ENCODE results near the gene SLC8A1.

The SLC8A1 gene

DNA sequence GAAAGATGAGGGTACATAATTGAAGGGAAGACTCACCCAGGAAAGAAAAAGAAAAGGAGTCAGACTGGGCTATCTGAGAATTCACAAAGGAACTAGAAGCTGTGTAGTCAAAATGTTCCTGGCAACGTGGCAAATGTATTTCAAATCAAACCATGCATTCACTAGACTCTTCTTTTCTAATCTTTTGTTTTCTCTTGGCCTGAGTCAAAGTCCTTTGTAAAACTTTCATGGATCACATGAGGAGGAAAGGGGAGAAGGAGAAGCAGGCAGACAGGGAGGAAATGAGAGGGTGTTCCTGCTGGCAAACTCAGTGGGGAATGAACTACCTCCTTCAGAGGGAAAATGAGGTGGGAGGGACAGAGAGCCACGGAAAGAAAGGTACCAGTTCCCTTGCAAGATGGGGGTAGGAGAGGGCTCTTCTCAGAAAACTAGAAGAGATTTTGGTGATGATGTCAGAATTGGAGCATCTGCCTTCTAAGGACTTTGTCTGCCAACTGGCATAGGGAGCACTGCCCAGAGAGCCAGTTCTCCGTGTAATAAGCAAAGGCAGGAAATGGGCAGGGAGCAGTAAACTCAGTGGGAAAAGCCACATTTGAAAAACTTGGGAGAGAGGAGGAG is 51.4 kb downstream of the SLC8A1 start:
- no peaks in the 10 kb centered on the region for H3K36me3 ChIP-seq (ENCODE audit: insufficient read depth, low read length)
- H3K27ac ChIP-seq (ENCODE audit: low read depth, low read length), result no peak overlapping the region
- H3K9ac ChIP-seq (ENCODE audit: low read length), result no peak overlapping the region
- H3K9me3 ChIP-seq (ENCODE audit: low read length), result no peaks in the 10 kb centered on the region
- H3K4me1 ChIP-seq (ENCODE audit: insufficient read depth, low read length), result peaks cover 41% of the 10 kb centered on the region
- H3K27me3 ChIP-seq (ENCODE audit: control insufficient read depth in 1 of 2, insufficient read depth in 2 of 2, low read length in 2 of 2), result no peaks in the 10 kb centered on the region
- H3K4me3 ChIP-seq (ENCODE audit: low read depth in 1 of 2, low read length in 2 of 2), result no peak overlapping the region

DNA sequence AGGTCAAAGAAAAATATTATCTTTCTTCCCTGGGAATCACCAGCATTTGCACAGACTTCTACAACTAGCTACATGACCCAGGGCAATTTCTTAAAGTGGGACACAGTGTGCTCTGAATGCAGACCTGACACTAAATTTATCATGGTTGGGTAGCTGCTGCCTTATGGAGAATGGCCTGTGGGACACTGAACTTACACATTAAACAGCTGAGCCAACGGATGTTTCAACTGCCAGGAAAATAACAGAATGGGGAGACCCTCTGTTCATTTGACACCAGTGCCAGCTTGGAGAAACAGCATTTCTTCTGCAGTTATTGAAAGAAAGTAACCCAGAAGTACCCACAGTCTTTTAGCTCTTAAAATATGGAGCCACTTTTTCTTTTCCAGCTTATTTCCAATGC is 54.1 kb downstream of the SLC8A1 start:
- no peak overlapping the region for H3K27ac ChIP-seq (ENCODE audit: low read depth, low read length)
- H3K4me1 ChIP-seq (ENCODE audit: insufficient read depth, low read length), result peaks cover 48% of the 10 kb centered on the region
- H3K27me3 ChIP-seq (ENCODE audit: control insufficient read depth in 1 of 2, insufficient read depth in 2 of 2, low read length in 2 of 2), result no peaks in the 10 kb centered on the region
- no peaks in the 10 kb centered on the region for H3K36me3 ChIP-seq (ENCODE audit: insufficient read depth, low read length)
- no peak overlapping the region for H3K4me3 ChIP-seq (ENCODE audit: low read depth in 1 of 2, low read length in 2 of 2)
- no peaks in the 10 kb centered on the region for H3K9me3 ChIP-seq (ENCODE audit: low read length)
- no peak overlapping the region for H3K9ac ChIP-seq (ENCODE audit: low read length)

DNA sequence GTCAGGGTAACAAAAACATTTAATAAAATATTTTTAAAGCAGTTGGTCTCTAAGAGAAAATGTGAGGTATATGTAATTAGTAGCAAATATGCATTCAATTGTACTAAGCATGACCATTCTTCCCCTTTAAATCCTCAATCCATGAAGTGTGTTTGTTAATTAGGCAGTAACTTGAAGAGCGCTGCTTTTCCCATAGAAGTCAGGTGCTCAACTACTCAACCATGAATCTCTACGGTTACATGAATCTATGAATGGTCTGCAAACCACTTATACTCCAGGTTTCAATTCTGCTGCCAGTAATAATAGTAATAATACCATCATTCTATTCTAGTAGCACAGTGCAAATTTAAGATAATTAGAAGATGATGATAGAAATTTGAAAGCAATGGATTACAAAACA is 55.8 kb downstream of the SLC8A1 start:
- peaks cover 38% of the 10 kb centered on the region for H3K4me1 ChIP-seq (ENCODE audit: insufficient read depth, low read length)
- no peak overlapping the region for H3K9ac ChIP-seq (ENCODE audit: low read length)
- no peak overlapping the region for H3K4me3 ChIP-seq (ENCODE audit: low read depth in 1 of 2, low read length in 2 of 2)
- H3K36me3 ChIP-seq (ENCODE audit: insufficient read depth, low read length), result no peaks in the 10 kb centered on the region
- H3K27ac ChIP-seq (ENCODE audit: low read depth, low read length), result no peak overlapping the region
- no peaks in the 10 kb centered on the region for H3K9me3 ChIP-seq (ENCODE audit: low read length)
- H3K27me3 ChIP-seq (ENCODE audit: control insufficient read depth in 1 of 2, insufficient read depth in 2 of 2, low read length in 2 of 2), result no peaks in the 10 kb centered on the region

DNA sequence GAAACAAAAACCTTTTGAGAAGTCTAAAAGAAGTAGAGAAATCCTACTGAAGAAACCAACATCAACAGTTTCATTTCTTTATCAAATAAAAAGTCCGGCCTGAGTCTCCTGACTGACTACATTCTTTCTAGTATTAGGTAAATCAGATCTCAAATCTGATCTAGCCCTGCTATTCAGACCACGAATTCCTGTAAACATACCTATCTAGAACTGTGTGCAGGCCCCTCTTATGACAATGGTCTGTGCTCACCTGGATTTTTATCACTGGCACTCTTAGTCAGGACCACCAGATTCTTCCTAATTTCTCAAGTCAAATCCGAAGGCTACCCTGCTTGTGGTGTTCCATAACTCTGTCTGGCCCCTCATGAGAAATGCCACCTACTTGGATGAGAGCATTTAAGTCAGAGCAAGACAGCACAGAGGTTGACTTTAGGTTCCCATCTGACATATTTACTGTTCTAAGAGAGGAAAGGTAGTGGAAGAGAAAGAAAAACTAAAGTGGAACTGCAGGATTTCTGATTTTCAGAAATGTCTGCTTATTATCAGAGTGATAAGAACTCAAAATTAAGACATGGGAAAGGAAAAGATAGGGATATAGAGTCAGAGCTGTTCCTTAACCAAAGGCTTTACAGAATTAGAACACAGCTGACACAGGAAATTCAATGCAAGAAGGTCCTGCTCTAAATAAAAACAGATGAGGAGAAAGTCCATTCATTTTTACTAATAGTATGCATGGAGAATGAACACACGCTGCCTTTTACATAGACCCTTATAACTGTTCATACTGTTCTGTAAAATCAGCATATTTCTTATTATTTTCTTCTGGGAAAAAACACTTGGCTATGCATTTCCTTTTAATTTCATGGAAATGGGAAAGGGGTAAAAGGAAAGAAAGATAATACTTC is 56.5 kb downstream of the SLC8A1 start:
- Histone ChIP-seq H3K36me3 (ENCODE audit: insufficient read depth, low read length) (no peaks in the 10 kb centered on the region), H3K4me3 (ENCODE audit: low read depth in 1 of 2, low read length in 2 of 2) (no peak overlapping the region), H3K27ac (ENCODE audit: low read depth, low read length) (no peak overlapping the region), H3K9ac (ENCODE audit: low read length) (no peak overlapping the region), H3K27me3 (ENCODE audit: control insufficient read depth in 1 of 2, insufficient read depth in 2 of 2, low read length in 2 of 2) (no peaks in the 10 kb centered on the region), H3K4me1 (ENCODE audit: insufficient read depth, low read length) (peaks cover 31% of the 10 kb centered on the region), H3K9me3 (ENCODE audit: low read length) (no peaks in the 10 kb centered on the region)

DNA sequence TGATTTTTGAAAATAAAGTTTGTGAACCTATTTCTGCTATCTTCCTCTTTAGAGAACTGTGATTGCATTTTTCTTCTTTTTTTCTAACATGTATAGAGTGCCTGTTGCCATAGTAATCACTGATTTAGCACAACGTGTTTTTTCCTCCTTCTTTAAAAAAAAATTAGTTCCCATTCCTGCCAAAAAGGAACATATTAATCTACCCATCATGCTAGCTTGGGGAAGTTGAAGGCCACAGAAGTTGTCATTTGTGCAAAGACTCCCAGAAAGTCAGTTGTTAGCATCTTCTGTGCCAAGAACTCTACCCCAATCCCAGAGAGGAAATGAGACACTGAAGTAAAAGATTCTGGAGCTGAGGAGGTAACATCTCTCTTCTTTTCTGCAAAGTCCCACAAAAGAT is 57.3 kb downstream of the SLC8A1 start:
- H3K27ac ChIP-seq (ENCODE audit: low read depth, low read length), result no peak overlapping the region
- no peak overlapping the region for H3K4me3 ChIP-seq (ENCODE audit: low read depth in 1 of 2, low read length in 2 of 2)
- peaks cover 28% of the 10 kb centered on the region for H3K4me1 ChIP-seq (ENCODE audit: insufficient read depth, low read length)
- no peaks in the 10 kb centered on the region for H3K36me3 ChIP-seq (ENCODE audit: insufficient read depth, low read length)
- H3K9me3 ChIP-seq (ENCODE audit: low read length), result no peaks in the 10 kb centered on the region
- no peaks in the 10 kb centered on the region for H3K27me3 ChIP-seq (ENCODE audit: control insufficient read depth in 1 of 2, insufficient read depth in 2 of 2, low read length in 2 of 2)
- H3K9ac ChIP-seq (ENCODE audit: low read length), result no peak overlapping the region

DNA sequence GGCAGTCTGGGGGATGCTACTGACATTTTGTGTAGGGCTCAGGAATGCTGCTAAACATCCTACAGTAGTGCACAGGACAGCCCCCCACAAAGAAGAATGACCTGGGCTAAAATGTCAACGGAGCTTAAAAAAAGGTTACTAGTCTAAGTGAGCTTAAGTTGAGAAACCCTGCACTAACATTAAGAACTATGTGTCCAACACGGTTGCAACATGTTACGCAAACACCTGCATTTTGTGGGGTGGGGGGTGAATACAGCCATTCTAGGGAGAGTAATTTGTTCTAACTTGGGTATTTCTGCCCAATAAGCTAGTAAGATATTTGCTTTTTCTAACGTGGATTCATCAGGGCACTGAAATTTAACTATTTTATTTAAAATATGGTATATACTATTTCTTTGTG is 57.9 kb downstream of the SLC8A1 start:
- Histone ChIP-seq H3K4me1 (ENCODE audit: insufficient read depth, low read length) (peaks cover 28% of the 10 kb centered on the region), H3K9ac (ENCODE audit: low read length) (no peak overlapping the region), H3K27me3 (ENCODE audit: control insufficient read depth in 1 of 2, insufficient read depth in 2 of 2, low read length in 2 of 2) (no peaks in the 10 kb centered on the region), H3K9me3 (ENCODE audit: low read length) (no peaks in the 10 kb centered on the region), H3K36me3 (ENCODE audit: insufficient read depth, low read length) (no peaks in the 10 kb centered on the region), H3K27ac (ENCODE audit: low read depth, low read length) (no peak overlapping the region), H3K4me3 (ENCODE audit: low read depth in 1 of 2, low read length in 2 of 2) (no peak overlapping the region)

DNA sequence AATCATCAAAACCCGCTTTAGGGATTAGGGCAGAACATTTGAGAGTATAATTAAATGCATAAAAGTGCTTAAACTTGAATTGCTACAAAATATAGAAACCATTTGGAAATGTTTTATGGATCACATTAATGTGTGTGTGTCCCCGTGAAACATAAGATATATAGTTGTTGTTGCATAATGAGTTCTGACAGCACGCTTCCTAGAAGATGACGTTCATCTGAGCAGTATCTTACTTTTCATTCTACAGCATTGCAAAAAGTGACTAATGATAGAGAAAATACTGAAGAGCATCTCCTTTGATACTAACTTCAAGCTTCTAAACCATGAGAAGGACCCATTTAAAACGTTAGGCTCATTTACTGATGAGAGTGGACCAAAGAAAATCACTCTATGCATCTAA is 63.7 kb downstream of the SLC8A1 start:
- Histone ChIP-seq H3K27ac (ENCODE audit: low read depth, low read length) (no peak overlapping the region), H3K36me3 (ENCODE audit: insufficient read depth, low read length) (no peaks in the 10 kb centered on the region), H3K4me1 (ENCODE audit: insufficient read depth, low read length) (peaks cover 7% of the 10 kb centered on the region), H3K27me3 (ENCODE audit: control insufficient read depth in 1 of 2, insufficient read depth in 2 of 2, low read length in 2 of 2) (no peaks in the 10 kb centered on the region), H3K9me3 (ENCODE audit: low read length) (no peaks in the 10 kb centered on the region), H3K9ac (ENCODE audit: low read length) (no peak overlapping the region), H3K4me3 (ENCODE audit: low read depth in 1 of 2, low read length in 2 of 2) (no peak overlapping the region)

DNA sequence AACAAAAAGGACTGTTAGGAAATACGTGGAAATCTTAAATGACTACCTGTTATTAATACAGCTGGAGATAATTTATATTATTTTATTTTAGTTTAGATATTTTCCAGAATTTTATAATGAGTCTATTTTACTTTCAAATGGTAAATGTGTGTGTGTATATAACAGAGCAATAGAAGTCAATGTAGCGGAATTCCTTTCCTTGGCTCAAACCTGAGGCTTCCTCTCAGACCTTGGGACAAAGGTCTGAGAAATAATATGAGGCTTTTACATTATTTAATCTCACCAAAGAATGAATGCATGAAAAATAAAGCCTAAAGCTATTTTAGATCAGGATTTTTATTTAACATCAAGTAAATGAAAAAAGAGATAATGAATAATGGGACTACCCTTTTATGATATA is 65.7 kb downstream of the SLC8A1 start:
- H3K4me1 ChIP-seq (ENCODE audit: insufficient read depth, low read length), result peaks cover 10% of the 10 kb centered on the region
- no peak overlapping the region for H3K27ac ChIP-seq (ENCODE audit: low read depth, low read length)
- no peaks in the 10 kb centered on the region for H3K9me3 ChIP-seq (ENCODE audit: low read length)
- H3K9ac ChIP-seq (ENCODE audit: low read length), result no peak overlapping the region
- H3K27me3 ChIP-seq (ENCODE audit: control insufficient read depth in 1 of 2, insufficient read depth in 2 of 2, low read length in 2 of 2), result no peaks in the 10 kb centered on the region
- no peak overlapping the region for H3K4me3 ChIP-seq (ENCODE audit: low read depth in 1 of 2, low read length in 2 of 2)
- H3K36me3 ChIP-seq (ENCODE audit: insufficient read depth, low read length), result no peaks in the 10 kb centered on the region

DNA sequence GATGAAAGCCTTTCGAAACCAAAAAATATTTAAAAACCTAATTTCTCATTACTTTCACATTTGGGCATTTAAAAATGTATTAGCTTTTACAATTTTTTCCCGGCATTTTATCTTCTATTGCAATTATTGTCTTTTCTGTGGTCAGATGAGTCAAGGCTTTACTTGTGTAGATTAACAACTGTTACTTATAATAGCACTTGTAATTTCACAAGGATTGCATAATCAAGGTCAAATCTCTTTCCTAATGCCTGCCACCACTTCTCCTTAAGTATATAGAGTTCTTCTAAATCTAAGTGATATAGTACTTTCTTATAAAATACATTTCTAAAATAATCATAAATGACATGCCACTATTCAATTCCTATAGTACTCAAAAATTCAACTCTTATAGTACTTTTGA is 67.2 kb downstream of the SLC8A1 start:
- Histone ChIP-seq H3K27me3 (ENCODE audit: control insufficient read depth in 1 of 2, insufficient read depth in 2 of 2, low read length in 2 of 2) (no peaks in the 10 kb centered on the region), H3K9me3 (ENCODE audit: low read length) (no peaks in the 10 kb centered on the region), H3K36me3 (ENCODE audit: insufficient read depth, low read length) (no peaks in the 10 kb centered on the region), H3K27ac (ENCODE audit: low read depth, low read length) (no peak overlapping the region), H3K4me3 (ENCODE audit: low read depth in 1 of 2, low read length in 2 of 2) (no peak overlapping the region), H3K4me1 (ENCODE audit: insufficient read depth, low read length) (peaks cover 23% of the 10 kb centered on the region), H3K9ac (ENCODE audit: low read length) (no peak overlapping the region)

DNA sequence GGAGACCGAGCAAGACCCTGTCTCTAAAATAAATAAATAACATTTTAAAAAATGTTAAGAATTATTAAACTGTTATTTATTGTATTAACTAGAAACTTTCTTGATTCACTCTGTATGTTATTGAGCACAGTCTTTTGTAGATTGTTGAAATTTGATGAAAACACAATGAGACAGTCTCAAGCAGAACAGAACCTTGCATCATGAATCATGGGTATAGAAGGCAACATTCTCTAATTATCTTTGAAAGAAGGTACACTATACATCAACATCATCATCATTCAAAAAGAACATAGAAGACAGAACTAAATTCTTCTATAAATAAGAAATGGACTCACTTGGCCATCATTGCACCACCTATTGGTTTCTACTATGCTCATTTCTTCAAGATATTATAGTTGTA is 67.7 kb downstream of the SLC8A1 start:
- Histone ChIP-seq H3K4me1 (ENCODE audit: insufficient read depth, low read length) (peaks cover 23% of the 10 kb centered on the region), H3K27me3 (ENCODE audit: control insufficient read depth in 1 of 2, insufficient read depth in 2 of 2, low read length in 2 of 2) (no peaks in the 10 kb centered on the region), H3K9ac (ENCODE audit: low read length) (no peak overlapping the region), H3K36me3 (ENCODE audit: insufficient read depth, low read length) (no peaks in the 10 kb centered on the region), H3K4me3 (ENCODE audit: low read depth in 1 of 2, low read length in 2 of 2) (no peak overlapping the region), H3K9me3 (ENCODE audit: low read length) (no peaks in the 10 kb centered on the region), H3K27ac (ENCODE audit: low read depth, low read length) (no peak overlapping the region)

DNA sequence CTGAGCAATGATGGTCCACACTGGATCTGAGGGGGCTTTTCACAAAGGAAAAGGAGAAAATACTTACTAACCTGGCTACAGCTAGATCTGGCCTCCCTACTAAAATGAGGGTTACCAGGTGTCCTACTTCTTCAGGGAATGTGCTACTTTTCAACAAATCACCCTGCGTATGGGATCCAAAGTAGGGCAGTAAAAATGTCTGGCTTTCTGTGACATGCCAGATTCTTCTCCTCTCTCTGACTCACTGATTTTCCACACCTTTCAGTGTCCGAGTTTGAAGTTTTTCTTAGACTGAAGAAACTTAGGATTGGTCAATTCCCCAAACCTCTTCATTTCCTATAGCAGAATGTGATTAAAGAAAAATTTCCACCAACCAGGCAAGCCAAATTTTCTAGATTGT is 71.2 kb downstream of the SLC8A1 start:
- Histone ChIP-seq H3K27me3 (ENCODE audit: control insufficient read depth in 1 of 2, insufficient read depth in 2 of 2, low read length in 2 of 2) (no peaks in the 10 kb centered on the region), H3K9me3 (ENCODE audit: low read length) (no peaks in the 10 kb centered on the region), H3K27ac (ENCODE audit: low read depth, low read length) (no peak overlapping the region), H3K9ac (ENCODE audit: low read length) (no peak overlapping the region), H3K36me3 (ENCODE audit: insufficient read depth, low read length) (no peaks in the 10 kb centered on the region), H3K4me3 (ENCODE audit: low read depth in 1 of 2, low read length in 2 of 2) (no peak overlapping the region), H3K4me1 (ENCODE audit: insufficient read depth, low read length) (peaks cover 23% of the 10 kb centered on the region)

DNA sequence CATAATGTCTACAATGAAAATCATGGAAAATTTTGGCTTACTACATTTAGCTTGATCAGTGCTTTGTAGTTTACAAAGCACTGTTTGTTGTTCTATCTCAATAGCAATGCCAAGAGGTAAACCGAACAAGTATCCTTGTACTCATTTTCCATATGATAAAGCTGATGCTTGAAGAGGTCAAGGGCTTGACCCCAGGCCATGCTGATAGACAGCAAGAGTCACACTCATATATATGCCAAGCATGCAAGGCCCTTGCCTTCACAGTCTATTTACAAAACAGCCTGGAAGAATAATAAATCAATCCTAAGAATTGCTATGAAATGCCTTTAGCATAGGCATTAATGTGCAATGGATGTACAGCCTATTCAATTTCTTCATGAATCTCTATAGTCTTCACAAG is 71.8 kb downstream of the SLC8A1 start:
- no peaks in the 10 kb centered on the region for H3K36me3 ChIP-seq (ENCODE audit: insufficient read depth, low read length)
- H3K27ac ChIP-seq (ENCODE audit: low read depth, low read length), result no peak overlapping the region
- no peaks in the 10 kb centered on the region for H3K9me3 ChIP-seq (ENCODE audit: low read length)
- H3K4me3 ChIP-seq (ENCODE audit: low read depth in 1 of 2, low read length in 2 of 2), result no peak overlapping the region
- H3K27me3 ChIP-seq (ENCODE audit: control insufficient read depth in 1 of 2, insufficient read depth in 2 of 2, low read length in 2 of 2), result no peaks in the 10 kb centered on the region
- H3K9ac ChIP-seq (ENCODE audit: low read length), result no peak overlapping the region
- H3K4me1 ChIP-seq (ENCODE audit: insufficient read depth, low read length), result peaks cover 17% of the 10 kb centered on the region

Measured in muscle layer of colon (tissue), 2 donors.